HUES64 (cell line): ENCODE measurements around the gene ZNF91.
"Not testable (repeated sequence)": the region's sequence is repeated elsewhere in the genome, so short reads cannot be mapped to it uniquely, and the experiment has no call there.

ENCODE experiments used
- H3K27ac ChIP-seq: 2 replicates; pipeline ENCODE4 v1.7.0; 2013; ENCODE audit warnings: low read depth, low read length, inconsistent platforms
- H3K27me3 ChIP-seq: 2 replicates; pipeline ENCODE4 v1.6.1; 2013; ENCODE audit warnings: mild to moderate bottlenecking, low read length; ENCODE audit not compliant: insufficient read depth
- H3K36me3 ChIP-seq: 2 replicates; pipeline ENCODE4 v1.6.1; 2013; ENCODE audit warnings: mild to moderate bottlenecking, low read length; ENCODE audit not compliant: insufficient read depth
- H3K4me1 ChIP-seq: 2 replicates; pipeline ENCODE4 v1.6.1; 2013; ENCODE audit warnings: mild to moderate bottlenecking, low read length, moderate library complexity; ENCODE audit not compliant: insufficient read depth
- H3K4me3 ChIP-seq: 2 replicates; pipeline ENCODE4 v1.5.1; 2013; ENCODE audit warnings: mild to moderate bottlenecking, low read length, moderate library complexity
- H3K9ac ChIP-seq: 2 replicates; pipeline ENCODE4 v1.6.1; 2013; ENCODE audit warnings: mild to moderate bottlenecking, low read depth, low read length
- H3K9me3 ChIP-seq: 2 replicates; pipeline ENCODE4 v1.6.1; 2013; ENCODE audit warnings: low read depth, low read length; ENCODE audit not compliant: insufficient read depth
- WGBS: fragments of 150-250, 120-280 bp; methylation state at CpG from one replicate; pipeline ENCODE4 v1.1.7; 2013; ENCODE audit warnings: missing lambda C conversion rate; 5-methylcytosine and 5-hydroxymethylcytosine counted together

The ZNF91 gene

GRCh38 chr19:23395722-23396117, 449 bp upstream of the ZNF91 start:
- not testable (repeated sequence) for H3K9ac ChIP-seq, H3K27me3 ChIP-seq, H3K4me3 ChIP-seq, H3K9me3 ChIP-seq, H3K27ac ChIP-seq
- peaks cover 30% of the 10 kb centered on the region for H3K36me3 ChIP-seq
- 93% methylated on average over 10 of the region's 10 CpGs for WGBS
- peaks cover 19% of the 10 kb centered on the region for H3K4me1 ChIP-seq

GRCh38 chr19:23394511-23394910, 760 bp downstream of the ZNF91 start:
- Histone ChIP-seq H3K27me3 (no peaks in the 10 kb centered on the region), H3K27ac (peak overlapping the region; percentile 94), H3K4me1 (peaks cover 19% of the 10 kb centered on the region), H3K36me3 (peaks cover 23% of the 10 kb centered on the region), H3K9me3 (no peaks in the 10 kb centered on the region), H3K9ac (peak overlapping the region; percentile 98), H3K4me3 (peak overlapping the region; percentile 91)
- 4% methylated on average over 11 of the region's 11 CpGs for WGBS

- 88% methylated on average over 1 of the region's 1 CpG for WGBS
- peaks cover 24% of the 10 kb centered on the region for H3K36me3 ChIP-seq
- no peaks in the 10 kb centered on the region for H3K9me3 ChIP-seq
- H3K4me1 ChIP-seq = peaks cover 19% of the 10 kb centered on the region
- peak overlapping the region; percentile 23; the same call in 1 of the 2 replicates for H3K4me3 ChIP-seq
- no peaks in the 10 kb centered on the region for H3K27me3 ChIP-seq
- no peak overlapping the region for H3K27ac ChIP-seq
- H3K9ac ChIP-seq = no peak overlapping the region
These were observed 2.1 kb downstream of the ZNF91 start for GRCh38 chr19:23393121-23393520.

- no peak overlapping the region for H3K9ac ChIP-seq
- H3K36me3 ChIP-seq = peaks cover 32% of the 10 kb centered on the region
- H3K27me3 ChIP-seq = no peaks in the 10 kb centered on the region
- no peak overlapping the region for H3K27ac ChIP-seq
- H3K9me3 ChIP-seq = no peaks in the 10 kb centered on the region
- H3K4me3 ChIP-seq = no peak overlapping the region
- H3K4me1 ChIP-seq = peaks cover 23% of the 10 kb centered on the region
These were observed 4.0 kb downstream of the ZNF91 start for GRCh38 chr19:23391236-23391635.

GRCh38 chr19:23385404-23385803, 9.9 kb downstream of the ZNF91 start:
- Histone ChIP-seq H3K27me3 (no peaks in the 10 kb centered on the region), H3K4me3 (no peak overlapping the region), H3K9me3 (no peaks in the 10 kb centered on the region; the same call in 1 of the 2 replicates), H3K36me3 (peaks cover 62% of the 10 kb centered on the region), H3K4me1 (0 out of 2 replicates have a peak, but pooled peaks cover 4% of the 10 kb centered on the region), H3K27ac (no peak overlapping the region), H3K9ac (no peak overlapping the region)
- WGBS = 99% methylated on average over 3 of the region's 4 CpGs

GRCh38 chr19:23384858-23385257, 10.4 kb downstream of the ZNF91 start:
- Histone ChIP-seq H3K4me3 (no peak overlapping the region), H3K27ac (no peak overlapping the region), H3K4me1 (0 out of 2 replicates have a peak, but pooled peaks cover 4% of the 10 kb centered on the region), H3K9me3 (no peaks in the 10 kb centered on the region; the same call in 1 of the 2 replicates), H3K27me3 (no peaks in the 10 kb centered on the region), H3K36me3 (peaks cover 61% of the 10 kb centered on the region), H3K9ac (no peak overlapping the region; the same call in 1 of the 2 replicates)
- WGBS = 94% methylated on average over 12 of the region's 12 CpGs

GRCh38 chr19:23384166-23384565, 11.1 kb downstream of the ZNF91 start:
- Histone ChIP-seq H3K36me3 (peaks cover 60% of the 10 kb centered on the region), H3K4me3 (no peak overlapping the region), H3K9me3 (no peaks in the 10 kb centered on the region; the same call in 1 of the 2 replicates), H3K27ac (no peak overlapping the region), H3K9ac (no peak overlapping the region), H3K4me1 (0 out of 2 replicates have a peak, but pooled peaks cover 4% of the 10 kb centered on the region), H3K27me3 (no peaks in the 10 kb centered on the region)
- 94% methylated on average over 12 of the region's 12 CpGs for WGBS

GRCh38 chr19:23382955-23383354, 12.3 kb downstream of the ZNF91 start:
- Histone ChIP-seq H3K4me3 (no peak overlapping the region), H3K27ac (no peak overlapping the region), H3K9me3 (no peaks in the 10 kb centered on the region; the same call in 1 of the 2 replicates), H3K27me3 (no peaks in the 10 kb centered on the region), H3K4me1 (0 out of 2 replicates have a peak, but pooled peaks cover 4% of the 10 kb centered on the region), H3K36me3 (peaks cover 52% of the 10 kb centered on the region), H3K9ac (no peak overlapping the region)

- no peaks in the 10 kb centered on the region for H3K27me3 ChIP-seq
- no peak overlapping the region for H3K27ac ChIP-seq
- peaks cover 55% of the 10 kb centered on the region for H3K36me3 ChIP-seq
- H3K4me1 ChIP-seq = no peaks in the 10 kb centered on the region
- no peak overlapping the region for H3K9ac ChIP-seq
- H3K4me3 ChIP-seq = no peak overlapping the region
- H3K9me3 ChIP-seq = no peaks in the 10 kb centered on the region; the same call in 1 of the 2 replicates
These were observed 14.2 kb downstream of the ZNF91 start for GRCh38 chr19:23381114-23381513.

GRCh38 chr19:23379671-23380070, 15.6 kb downstream of the ZNF91 start:
- H3K9me3 ChIP-seq, H3K4me1 ChIP-seq, H3K27me3 ChIP-seq, H3K9ac ChIP-seq, H3K4me3 ChIP-seq, H3K27ac ChIP-seq: not testable (repeated sequence)
- WGBS = 98% methylated on average over 4 of the region's 4 CpGs
- H3K36me3 ChIP-seq = peaks cover 54% of the 10 kb centered on the region

- Histone ChIP-seq H3K4me3 (no peak overlapping the region), H3K27ac (no peak overlapping the region), H3K4me1 (no peaks in the 10 kb centered on the region), H3K9ac (no peak overlapping the region), H3K27me3 (no peaks in the 10 kb centered on the region), H3K9me3 (no peaks in the 10 kb centered on the region; the same call in 1 of the 2 replicates), H3K36me3 (peaks cover 51% of the 10 kb centered on the region)
- WGBS = 83% methylated on average over 1 of the region's 1 CpG
These were observed 16.3 kb downstream of the ZNF91 start for GRCh38 chr19:23378948-23379347.

- H3K9ac ChIP-seq = no peak overlapping the region
- H3K27me3 ChIP-seq = no peaks in the 10 kb centered on the region
- H3K36me3 ChIP-seq = peaks cover 50% of the 10 kb centered on the region
- no peak overlapping the region for H3K27ac ChIP-seq
- no peaks in the 10 kb centered on the region for H3K4me1 ChIP-seq
- H3K4me3 ChIP-seq = no peak overlapping the region
- peaks cover 4% of the 10 kb centered on the region; the same call in 1 of the 2 replicates for H3K9me3 ChIP-seq
These were observed 18.0 kb downstream of the ZNF91 start for GRCh38 chr19:23377276-23377675.
